ENCODE results near the gene GPR83.

GPR83 gene

DNA sequence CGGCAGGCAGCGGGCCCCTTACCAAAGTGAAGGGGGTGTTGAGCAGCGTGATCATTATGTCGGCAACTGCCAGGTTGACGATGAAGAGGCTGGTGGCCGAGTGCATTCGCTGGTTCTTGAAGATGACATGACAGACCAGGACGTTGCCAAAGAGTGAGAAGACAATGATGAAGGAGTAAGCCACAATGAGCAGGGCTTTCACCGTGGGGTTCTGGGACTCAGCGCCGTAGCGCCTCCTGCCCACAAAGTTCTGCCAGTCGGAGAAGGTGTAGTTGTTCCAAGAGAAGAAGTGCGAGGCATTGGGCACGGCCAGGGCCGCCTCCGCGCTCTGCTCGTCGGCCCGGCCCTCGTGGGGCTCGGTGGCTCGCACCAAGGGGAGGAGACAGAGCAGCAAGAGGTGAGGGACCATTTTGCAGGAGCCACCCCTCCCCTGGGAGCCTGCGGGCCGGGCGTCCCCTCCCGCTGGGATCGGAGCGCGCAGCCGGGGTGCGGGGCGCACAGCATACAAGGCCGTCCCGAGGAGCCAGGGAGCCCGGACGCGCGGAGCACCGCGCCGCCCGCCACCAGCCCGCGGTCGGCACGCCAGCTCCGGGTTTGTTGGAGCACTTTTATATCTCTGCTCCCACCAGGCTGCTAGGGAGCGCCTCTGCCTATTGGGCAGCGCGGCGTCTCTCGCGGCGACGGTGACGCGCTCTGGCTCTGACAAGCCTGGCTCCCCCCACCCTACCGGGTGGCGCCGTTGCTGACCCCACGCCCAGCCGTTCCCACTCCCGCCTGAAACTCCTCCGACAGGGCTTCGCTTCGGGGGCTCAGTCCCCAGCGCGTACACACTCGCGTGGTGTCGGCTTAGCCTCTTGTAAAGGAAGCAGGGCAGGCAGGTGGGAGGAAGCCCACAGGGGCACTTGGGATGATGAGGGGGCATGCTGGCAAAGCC, at the start of gene GPR83:
Gene GPR83, minus strand, starts transcription at position 581 of the 934 bp plus-strand sequence. Its CDS starts 172 bp downstream, at position 409.
- H3K4me3 Mint-ChIP-seq, result no peak within 1 kb of the TSS
- no peaks in the 10 kb centered on the region for H3K36me3 Mint-ChIP-seq (ENCODE audit: low read depth)
- DNase-seq, result no peak
- H3K27me3 Mint-ChIP-seq, result peaks cover 55% of the 10 kb centered on the region
- H3K9me3 Mint-ChIP-seq, result peaks cover 18% of the 10 kb centered on the region
- no peak within 1 kb of the TSS for H3K27ac Mint-ChIP-seq
- H3K4me1 Mint-ChIP-seq (ENCODE audit: low read depth), result peaks cover 7% of the 10 kb centered on the region

DNA sequence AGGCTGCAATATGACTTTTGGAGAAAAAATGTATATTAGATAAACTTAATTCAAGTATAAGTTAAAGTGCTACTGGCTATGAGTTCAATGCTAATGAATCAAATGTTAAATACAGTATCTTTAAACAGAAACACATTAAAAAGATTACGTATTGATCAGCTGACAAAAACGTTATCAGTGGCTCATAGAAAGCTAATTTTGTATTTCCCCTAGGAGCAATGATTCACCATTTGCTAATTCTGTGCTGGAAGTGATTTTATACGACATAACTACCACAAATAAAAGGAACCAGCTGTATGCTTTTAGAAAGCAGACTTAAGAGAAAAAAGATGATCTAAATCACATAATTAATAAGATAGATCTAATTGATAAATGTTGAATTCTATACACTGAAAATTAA, 48.8 kb upstream of the GPR83 start:
- no peaks in the 10 kb centered on the region for H3K27me3 Mint-ChIP-seq
- peaks cover 79% of the 10 kb centered on the region for H3K36me3 Mint-ChIP-seq (ENCODE audit: low read depth)
- no peak for DNase-seq
- H3K4me1 Mint-ChIP-seq (ENCODE audit: low read depth), result no peaks in the 10 kb centered on the region
- no peaks in the 10 kb centered on the region for H3K9me3 Mint-ChIP-seq
- H3K4me3 Mint-ChIP-seq, result no peak overlapping the region
- H3K27ac Mint-ChIP-seq, result no peak overlapping the region

DNA sequence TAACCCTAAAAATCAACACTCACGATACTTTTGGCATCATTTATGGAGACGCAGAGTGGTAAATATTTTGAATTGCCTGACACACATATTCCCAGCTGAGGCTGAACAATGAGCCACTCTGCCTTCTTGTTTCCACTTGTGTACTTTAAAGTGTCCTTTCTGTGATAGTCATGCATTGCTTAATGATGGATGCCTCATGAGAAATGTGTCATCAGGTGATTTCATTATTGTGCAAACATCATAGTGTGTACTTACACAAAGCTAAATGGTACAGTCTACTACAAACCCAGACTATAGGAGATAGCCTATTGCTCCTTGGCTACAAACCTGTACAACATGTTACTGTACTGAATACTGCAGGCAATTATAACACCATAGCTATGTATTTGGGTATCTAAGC, 48.2 kb upstream of the GPR83 start:
- Mint-ChIP-seq H3K27ac (no peak overlapping the region), H3K9me3 (no peaks in the 10 kb centered on the region), H3K4me1 (ENCODE audit: low read depth) (no peaks in the 10 kb centered on the region), H3K27me3 (no peaks in the 10 kb centered on the region), H3K36me3 (ENCODE audit: low read depth) (peaks cover 77% of the 10 kb centered on the region), H3K4me3 (no peak overlapping the region)
- no peak for DNase-seq

DNA sequence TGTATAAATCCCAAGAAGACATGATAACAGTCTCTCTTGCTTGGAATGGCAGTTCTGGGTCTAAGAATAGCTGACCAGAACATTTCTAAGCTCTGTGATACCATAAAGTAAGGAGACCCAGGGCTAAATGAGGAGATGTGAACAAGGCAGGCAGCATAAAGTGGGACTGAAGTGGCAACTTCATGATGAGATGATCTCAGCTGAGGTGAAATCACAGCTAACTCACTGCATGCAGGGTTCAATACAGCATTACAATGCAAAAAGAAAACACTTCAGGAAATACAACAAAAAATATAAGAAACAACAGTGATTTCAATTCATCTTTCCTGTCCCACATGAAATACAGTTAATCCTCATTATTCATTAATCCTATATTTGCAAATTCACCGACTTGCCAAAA, 47.8 kb upstream of the GPR83 start:
- Mint-ChIP-seq H3K9me3 (no peaks in the 10 kb centered on the region), H3K27ac (no peak overlapping the region), H3K36me3 (ENCODE audit: low read depth) (peaks cover 79% of the 10 kb centered on the region), H3K4me3 (no peak overlapping the region), H3K27me3 (no peaks in the 10 kb centered on the region), H3K4me1 (ENCODE audit: low read depth) (no peaks in the 10 kb centered on the region)
- DNase-seq, result no peak

DNA sequence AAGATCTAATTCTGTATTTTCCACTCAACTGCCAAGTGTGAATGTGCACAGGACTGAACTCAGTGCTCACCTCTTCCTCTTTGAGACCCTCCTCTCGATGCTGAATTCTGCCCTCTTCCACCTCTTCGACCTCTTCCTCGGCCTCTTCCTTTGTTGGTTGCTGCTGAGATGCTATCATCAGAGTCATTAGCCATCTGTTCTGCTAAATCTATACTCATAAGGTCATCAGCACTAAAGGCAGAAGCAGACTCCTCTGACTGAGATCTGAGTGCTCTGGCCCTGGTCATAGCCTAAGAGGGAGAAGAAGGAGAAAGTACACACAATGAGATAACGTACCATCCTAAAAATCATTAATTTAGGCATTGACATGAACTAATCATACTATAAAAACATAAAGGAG, 45.9 kb upstream of the GPR83 start:
- Mint-ChIP-seq H3K27me3 (no peaks in the 10 kb centered on the region), H3K9me3 (no peaks in the 10 kb centered on the region), H3K4me1 (ENCODE audit: low read depth) (no peaks in the 10 kb centered on the region), H3K27ac (no peak overlapping the region), H3K4me3 (no peak overlapping the region), H3K36me3 (ENCODE audit: low read depth) (peaks cover 80% of the 10 kb centered on the region)
- DNase-seq, result no peak

DNA sequence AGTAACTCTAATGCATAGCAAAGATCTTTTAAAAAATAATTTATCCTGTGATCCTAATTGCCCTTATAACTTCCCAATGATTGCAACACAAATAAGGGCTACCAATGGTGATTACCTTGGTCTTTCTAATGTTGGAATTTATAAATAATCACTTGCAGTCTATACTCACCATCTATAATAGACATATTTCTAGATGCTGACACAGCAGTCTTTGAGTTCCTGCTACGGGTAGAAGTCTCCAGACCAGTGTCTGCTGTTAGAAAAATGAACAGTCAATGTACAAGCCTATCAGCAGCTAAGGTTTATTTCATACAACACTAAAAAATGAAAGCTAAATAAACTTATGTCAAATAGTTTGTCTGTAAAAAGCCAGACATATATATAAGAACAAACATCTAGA, 44.4 kb upstream of the GPR83 start:
- H3K4me1 Mint-ChIP-seq (ENCODE audit: low read depth), result no peaks in the 10 kb centered on the region
- no peak for DNase-seq
- H3K27me3 Mint-ChIP-seq, result no peaks in the 10 kb centered on the region
- H3K36me3 Mint-ChIP-seq (ENCODE audit: low read depth), result peaks cover 87% of the 10 kb centered on the region
- no peak overlapping the region for H3K4me3 Mint-ChIP-seq
- no peak overlapping the region for H3K27ac Mint-ChIP-seq
- H3K9me3 Mint-ChIP-seq, result no peaks in the 10 kb centered on the region

DNA sequence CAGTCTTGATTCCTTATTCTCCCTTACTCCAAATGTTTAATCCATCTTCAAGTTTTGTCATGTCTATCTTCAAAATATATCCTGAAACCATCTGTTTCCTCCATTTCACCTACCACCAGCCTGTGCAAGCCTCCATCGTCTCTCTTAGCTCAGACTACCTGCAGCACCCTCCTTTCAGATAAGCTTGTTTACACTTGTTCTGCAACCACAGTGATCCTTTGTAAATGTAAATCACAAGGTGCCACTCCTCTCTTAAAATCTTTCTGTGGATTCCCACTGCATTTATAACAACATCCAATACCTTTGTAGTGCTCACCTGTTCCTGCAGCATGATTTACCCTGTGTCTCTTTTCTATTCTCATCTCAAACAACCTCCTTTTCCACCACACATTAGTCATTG, 31.8 kb upstream of the GPR83 start:
- no peaks in the 10 kb centered on the region for H3K4me1 Mint-ChIP-seq (ENCODE audit: low read depth)
- H3K27me3 Mint-ChIP-seq, result no peaks in the 10 kb centered on the region
- no peak overlapping the region for H3K27ac Mint-ChIP-seq
- peaks cover 94% of the 10 kb centered on the region for H3K36me3 Mint-ChIP-seq (ENCODE audit: low read depth)
- DNase-seq, result no peak
- H3K9me3 Mint-ChIP-seq, result no peaks in the 10 kb centered on the region
- H3K4me3 Mint-ChIP-seq, result no peak overlapping the region

DNA sequence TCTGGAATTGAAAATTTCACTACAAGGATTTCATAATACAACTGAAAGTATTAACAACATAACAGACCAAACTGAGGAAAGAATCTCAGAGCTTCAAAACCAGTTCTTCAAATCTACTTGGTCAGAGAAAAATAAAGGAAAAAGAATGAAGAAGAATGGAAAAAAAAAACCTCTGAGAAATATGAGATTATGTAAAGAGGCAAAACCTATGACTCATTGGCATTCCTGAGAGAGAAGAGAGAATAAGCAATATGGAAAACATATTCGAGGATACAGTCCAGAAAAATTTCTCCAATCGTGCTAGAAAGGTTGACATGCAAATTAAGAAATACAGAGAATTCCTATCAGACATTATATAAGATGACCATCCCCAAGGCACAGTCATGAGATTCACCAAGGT, 23.4 kb upstream of the GPR83 start:
- Mint-ChIP-seq H3K9me3 (no peaks in the 10 kb centered on the region), H3K27ac (no peak overlapping the region), H3K4me3 (no peak overlapping the region), H3K36me3 (ENCODE audit: low read depth) (peaks cover 82% of the 10 kb centered on the region), H3K4me1 (ENCODE audit: low read depth) (peaks cover 5% of the 10 kb centered on the region), H3K27me3 (no peaks in the 10 kb centered on the region)
- DNase-seq, result no peak

DNA sequence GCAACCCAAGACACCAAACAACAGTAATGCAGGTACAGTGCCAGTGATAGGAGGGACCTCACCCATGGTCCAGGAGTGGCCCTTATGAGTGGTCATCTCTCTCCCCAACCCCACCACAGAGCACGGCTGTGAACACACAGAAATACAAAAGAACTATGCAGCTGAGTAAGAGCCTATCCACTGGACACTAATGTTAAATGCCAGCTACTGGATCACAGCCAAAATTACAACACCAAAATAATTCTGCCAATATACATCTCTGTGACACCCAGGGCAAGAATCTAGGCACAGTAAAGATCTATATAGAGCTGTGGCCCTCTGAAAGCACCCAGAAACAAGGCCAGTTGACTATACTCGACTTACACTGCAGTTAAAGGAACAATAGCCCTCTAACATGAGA, 22.8 kb upstream of the GPR83 start:
- Mint-ChIP-seq H3K27me3 (no peaks in the 10 kb centered on the region), H3K36me3 (ENCODE audit: low read depth) (peaks cover 81% of the 10 kb centered on the region), H3K9me3 (no peaks in the 10 kb centered on the region), H3K4me1 (ENCODE audit: low read depth) (peaks cover 5% of the 10 kb centered on the region), H3K4me3 (no peak overlapping the region), H3K27ac (no peak overlapping the region)
- no peak for DNase-seq

DNA sequence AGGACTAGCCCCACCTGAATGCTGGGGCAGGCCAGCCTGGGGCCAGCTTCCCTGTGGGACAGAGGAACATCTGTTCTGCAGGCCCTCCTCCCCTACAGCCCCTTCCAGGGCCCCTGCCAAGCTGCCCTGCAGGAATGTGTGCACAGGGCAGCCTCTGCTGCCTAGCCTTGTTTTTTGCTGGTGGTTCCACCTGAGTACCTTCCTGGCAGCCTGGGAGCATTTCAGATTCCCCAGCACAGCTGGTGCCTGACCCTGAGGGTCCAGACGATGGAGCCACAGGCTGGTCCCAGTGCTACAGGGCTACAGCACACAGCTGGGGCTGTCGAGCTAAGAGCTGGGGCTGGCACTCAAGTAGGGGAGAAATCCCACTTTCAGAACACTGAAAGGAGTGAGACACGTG, 22.3 kb upstream of the GPR83 start:
- Mint-ChIP-seq H3K4me1 (ENCODE audit: low read depth) (peaks cover 5% of the 10 kb centered on the region), H3K27me3 (no peaks in the 10 kb centered on the region), H3K36me3 (ENCODE audit: low read depth) (peaks cover 81% of the 10 kb centered on the region), H3K27ac (no peak overlapping the region), H3K9me3 (no peaks in the 10 kb centered on the region), H3K4me3 (no peak overlapping the region)
- DNase-seq, result no peak

DNA sequence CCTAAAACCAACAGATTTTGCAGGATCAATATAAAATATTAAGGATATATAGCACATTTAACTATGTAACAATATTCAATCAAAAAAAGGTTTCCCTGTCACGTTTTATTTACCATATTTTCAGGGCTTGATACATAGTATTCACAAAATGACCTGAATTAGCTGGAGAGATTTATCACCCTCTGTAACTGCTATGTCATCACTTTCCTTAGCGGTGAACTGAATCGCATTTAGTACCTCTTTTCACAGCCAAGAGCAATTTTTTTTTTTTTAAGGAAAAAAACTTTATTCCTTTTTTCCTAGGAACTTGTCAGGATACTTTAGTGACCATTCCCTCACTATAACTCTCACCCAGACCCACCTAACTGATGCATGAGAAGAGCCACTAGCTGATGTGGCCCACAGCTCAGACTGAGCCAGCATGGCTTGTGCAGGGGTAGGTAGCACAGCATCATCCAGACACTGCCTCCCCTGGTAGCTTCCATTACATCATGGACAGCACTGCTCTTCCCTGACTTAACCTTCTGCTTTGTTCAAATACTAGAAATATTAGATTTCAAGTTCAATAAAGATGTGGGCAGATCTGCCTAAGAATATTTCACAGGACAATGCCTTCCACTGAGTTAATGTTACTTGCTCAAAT, 17.0 kb upstream of the GPR83 start:
- H3K9me3 Mint-ChIP-seq, result no peaks in the 10 kb centered on the region
- peaks cover 67% of the 10 kb centered on the region for H3K36me3 Mint-ChIP-seq (ENCODE audit: low read depth)

DNA sequence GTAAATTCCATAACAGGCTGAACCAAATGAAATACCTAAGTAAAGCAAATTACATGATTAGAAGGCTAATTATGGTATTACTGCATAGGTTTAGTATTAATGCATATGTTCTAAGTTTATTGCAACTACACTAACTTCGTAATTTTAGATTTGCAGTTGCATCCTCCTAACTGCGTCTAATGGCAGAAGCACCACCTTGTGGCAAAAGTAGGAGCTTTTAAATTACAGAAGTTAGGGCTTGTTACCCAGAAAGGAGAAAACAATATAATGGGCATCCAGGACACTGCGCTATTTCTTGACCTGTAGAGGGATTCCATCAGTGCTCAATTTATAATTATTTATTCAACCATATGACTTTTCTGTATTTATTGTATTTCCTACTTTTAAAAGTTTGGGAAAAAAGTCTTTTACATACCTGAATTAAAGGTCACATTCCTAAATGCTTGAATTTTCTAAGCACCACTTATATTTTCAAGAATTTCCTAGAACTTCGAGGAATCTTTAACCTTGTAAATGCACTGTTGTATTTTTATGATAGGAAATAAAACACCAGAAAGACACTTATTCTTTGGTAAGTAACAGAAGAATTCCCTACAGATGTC, 16.3 kb upstream of the GPR83 start:
- Mint-ChIP-seq H3K27me3 (no peaks in the 10 kb centered on the region), H3K9me3 (peaks cover 2% of the 10 kb centered on the region), H3K4me3 (no peak overlapping the region), H3K4me1 (ENCODE audit: low read depth) (no peaks in the 10 kb centered on the region), H3K27ac (no peak overlapping the region), H3K36me3 (ENCODE audit: low read depth) (peaks cover 67% of the 10 kb centered on the region)
- DNase-seq, result no peak

More for the DNA sequence above, 17.0 kb upstream of the GPR83 start:
- Mint-ChIP-seq H3K27me3 (no peaks in the 10 kb centered on the region), H3K27ac (no peak overlapping the region), H3K4me1 (ENCODE audit: low read depth) (no peaks in the 10 kb centered on the region), H3K4me3 (no peak overlapping the region)
- no peak for DNase-seq

DNA sequence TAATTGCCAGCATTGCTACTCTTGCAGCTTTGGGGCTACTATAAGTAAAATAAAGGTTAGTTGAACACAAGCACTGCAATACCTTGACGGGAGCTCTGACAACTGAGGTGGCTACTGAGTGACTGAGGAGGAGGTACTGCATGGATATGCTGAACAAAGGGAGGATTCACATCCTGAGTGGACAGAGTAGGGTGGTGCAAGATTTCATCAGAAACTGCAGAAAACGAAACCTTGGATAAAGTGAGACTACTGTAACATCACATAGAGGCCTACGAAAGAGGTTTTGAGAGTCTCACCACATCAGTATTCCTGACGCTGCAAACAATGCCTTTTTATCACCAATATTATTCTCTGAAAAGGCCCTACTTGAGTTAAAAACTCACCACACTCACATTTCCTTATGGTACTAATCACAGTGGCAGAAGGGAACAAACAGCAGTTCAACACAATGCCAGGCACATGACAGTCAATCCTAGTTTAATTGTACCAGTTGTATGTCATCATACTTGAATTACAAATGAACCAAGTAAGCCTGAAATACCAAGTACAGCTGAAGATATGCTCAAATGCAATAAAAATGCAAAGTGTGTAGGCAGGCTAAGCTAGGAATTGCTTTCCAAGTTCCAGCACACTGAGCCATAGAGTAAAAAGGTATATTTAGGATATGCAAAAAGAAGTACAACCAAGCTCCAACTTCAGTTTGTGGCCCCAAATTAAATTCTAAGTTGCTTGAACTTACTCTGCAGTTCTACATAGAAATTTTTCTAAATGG, 4.0 kb upstream of the GPR83 start:
- H3K9me3 Mint-ChIP-seq, result peaks cover 46% of the 10 kb centered on the region
- no peak for DNase-seq
- H3K27ac Mint-ChIP-seq, result no peak overlapping the region
- no peak overlapping the region for H3K4me3 Mint-ChIP-seq
- H3K4me1 Mint-ChIP-seq (ENCODE audit: low read depth), result peaks cover 7% of the 10 kb centered on the region
- H3K27me3 Mint-ChIP-seq, result peaks cover 25% of the 10 kb centered on the region
- peaks cover 23% of the 10 kb centered on the region for H3K36me3 Mint-ChIP-seq (ENCODE audit: low read depth)

DNA sequence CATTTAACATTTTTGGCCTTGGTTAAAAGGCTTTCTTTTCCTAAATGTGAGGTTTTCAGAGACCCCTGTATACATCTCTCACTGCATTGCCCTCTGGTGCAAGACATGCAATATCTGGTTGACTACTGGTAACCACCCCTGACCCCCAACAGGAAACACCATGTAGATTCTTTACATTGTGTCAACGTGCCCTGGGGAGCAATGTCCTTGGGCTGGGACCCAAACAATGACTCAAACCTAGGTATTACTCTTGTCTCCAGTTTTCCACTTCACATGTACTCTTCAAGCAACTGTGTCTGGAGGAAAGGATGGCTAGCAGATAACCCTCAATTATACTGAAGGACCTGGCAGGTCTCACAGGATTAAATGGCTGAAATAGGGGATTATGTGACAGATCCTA, 1.1 kb upstream of the GPR83 start:
- Mint-ChIP-seq H3K36me3 (ENCODE audit: low read depth) (peaks cover under 1% of the 10 kb centered on the region), H3K9me3 (peaks cover 28% of the 10 kb centered on the region), H3K27me3 (peaks cover 51% of the 10 kb centered on the region), H3K27ac (no peak overlapping the region), H3K4me1 (ENCODE audit: low read depth) (peaks cover 7% of the 10 kb centered on the region), H3K4me3 (no peak overlapping the region)
- DNase-seq, result no peak
